ENCODE measurements around the gene PRPF6.
"Not testable (repeated sequence)": the region's sequence is repeated elsewhere in the genome, so short reads cannot be mapped to it uniquely, and the experiment has no call there.

The PRPF6 gene

GRCh38 chr20:63960654-63961621 lies 20.0 kb upstream of the PRPF6 start:
- not testable (repeated sequence) for DNase-seq (ENCODE audit: low read depth)

- DNase-seq (ENCODE audit: low read depth) = no peak
Measured at GRCh38 chr20:63961664-63962425, 19.1 kb upstream of the PRPF6 start.

GRCh38 chr20:63962426-63963347 lies 18.2 kb upstream of the PRPF6 start:
- no peak for DNase-seq (ENCODE audit: low read depth)

GRCh38 chr20:63963348-63963741 lies 17.6 kb upstream of the PRPF6 start:
- no peak for DNase-seq (ENCODE audit: low read depth)

- no peak for DNase-seq (ENCODE audit: low read depth)
Measured at GRCh38 chr20:63963784-63964301, 17.1 kb upstream of the PRPF6 start.

GRCh38 chr20:63964412-63964811 lies 16.5 kb upstream of the PRPF6 start:
- no peak for DNase-seq (ENCODE audit: low read depth)

- DNase-seq (ENCODE audit: low read depth) = no peak
Measured at GRCh38 chr20:63966172-63966943, 14.6 kb upstream of the PRPF6 start.

- DNase-seq (ENCODE audit: low read depth) = no peak
Measured at GRCh38 chr20:63966944-63967322, 14.0 kb upstream of the PRPF6 start.

- no peak for DNase-seq (ENCODE audit: low read depth)
Measured at GRCh38 chr20:63967330-63968135, 13.4 kb upstream of the PRPF6 start.

- no peak for DNase-seq (ENCODE audit: low read depth)
Measured at GRCh38 chr20:63968136-63968927, 12.6 kb upstream of the PRPF6 start.

GRCh38 chr20:63968928-63969760 lies 11.8 kb upstream of the PRPF6 start:
- DNase-seq (ENCODE audit: low read depth) = no peak

GRCh38 chr20:63969838-63970713 lies 10.9 kb upstream of the PRPF6 start, which contains the start of gene ZNF512B:
Gene ZNF512B (minus strand): TSS chr20:63969930. CDS start chr20:63967950, 1,980 bp downstream.
- no peak for DNase-seq (ENCODE audit: low read depth)

GRCh38 chr20:63970714-63971431 lies 10.1 kb upstream of the PRPF6 start:
- DNase-seq (ENCODE audit: low read depth) = no peak

- DNase-seq (ENCODE audit: low read depth) = not testable (repeated sequence)
Measured at GRCh38 chr20:63971960-63972311, 9.0 kb upstream of the PRPF6 start.

GRCh38 chr20:63972312-63973159 lies 8.4 kb upstream of the PRPF6 start:
- no peak for DNase-seq (ENCODE audit: low read depth)

GRCh38 chr20:63973160-63973479 lies 7.8 kb upstream of the PRPF6 start:
- no peak for DNase-seq (ENCODE audit: low read depth)
